GM12878 (cell line): ENCODE results near the gene FAM117B. TPM values are rescaled to one million over a fixed set of nuclear protein-coding genes. Genes with fewer than 3 reads are reported as not detected.

ENCODE experiments used
- ATAC-seq: fragments of 200-7000 bp; cut with Tn5 transposase; 3 replicates; pipeline ENCODE4 v1.9.1; 2020; ENCODE audit warnings: mild to moderate bottlenecking, moderate library complexity
- BruUV-seq: library from RNA; stranded (reverse); fragments of 400-500 nt; replicated peaks from 2 replicates; lab custom pipeline; 2021; lab: Mats Ljungman, UMichigan
- CTCF ChIA-PET: fragments of 300-600 bp; sonication (Branson Sonifier 250); formaldehyde crosslinking; extraction: SDS; loops from one replicate; lab custom pipeline; 2021; ENCODE audit warnings: inconsistent platforms; lab: Yijun Ruan, JAX
- POLR2A ChIA-PET: fragments of 350-600 bp; formaldehyde crosslinking; extraction: SDS; loops from one replicate; lab custom pipeline; 2021; ENCODE audit warnings: inconsistent platforms; lab: Charles Lee
- RAD21 ChIA-PET: fragments of 300-600 bp; sonication (Branson Sonifier 250); formaldehyde crosslinking; loops from one replicate; lab custom pipeline; 2023; ENCODE audit warnings: antibody characterized with exemption; ENCODE audit not compliant: unreplicated experiment; lab: Charles Lee
- SMC1A ChIA-PET: fragments of 300-600 bp; sonication (Branson Sonifier 250); formaldehyde crosslinking; loops from one replicate; lab custom pipeline; 2023; ENCODE audit not compliant: unreplicated experiment, uncharacterized antibody; lab: Charles Lee
- DNase-seq: peaks from one replicate; pipeline ENCODE4 v3.0.0-alpha.2; 2011; ENCODE audit warnings: low read depth, low spot score
- FAIRE-seq: peaks from 3 replicates; lab custom pipeline; 2011; peaks lifted over from hg19 to GRCh38; lab: Jason Lieb, UNC
- H2AFZ ChIP-seq: 2 replicates; pipeline ENCODE4 v1.6.0; 2011; ENCODE audit warnings: low read depth, low read length, control low read depth; ENCODE audit not compliant: control insufficient read depth
- H3K27ac ChIP-seq: 2 replicates; pipeline ENCODE4 v1.5.1; 2011; ENCODE audit warnings: control low read depth; ENCODE audit not compliant: control insufficient read depth, insufficient read depth
- H3K27me3 ChIP-seq, 2 experiments: replicated peaks in 1 of 2; 2 replicates each; pipeline versions ENCODE4 v1.6.0 to v1.6.1; 2011; ENCODE audit warnings: low read length in 1 of 2; ENCODE audit not compliant: control insufficient read depth in 2 of 2, insufficient read depth in 2 of 2
- H3K36me3 ChIP-seq, 2 experiments: 2 replicates each; pipeline ENCODE4 v1.5.1; 2011; ENCODE audit warnings: low read length in 1 of 2; ENCODE audit not compliant: control insufficient read depth in 2 of 2, insufficient read depth in 2 of 2
- H3K4me1 ChIP-seq: 2 replicates; pipeline ENCODE4 v1.6.1; 2011; ENCODE audit warnings: mild to moderate bottlenecking, low read length, moderate library complexity, mixed read lengths; ENCODE audit not compliant: control insufficient read depth, insufficient read depth
- H3K4me2 ChIP-seq: 2 replicates; pipeline ENCODE4 v1.6.0; 2011; ENCODE audit warnings: control low read depth; ENCODE audit not compliant: control insufficient read depth, insufficient read depth
- H3K4me3 ChIP-seq: fragments of 200-600 bp; sonication (generic); 2 replicates; pipeline ENCODE4 v1.5.1; 2016
- H3K79me2 ChIP-seq: 2 replicates; pipeline ENCODE4 v1.6.0; 2011; ENCODE audit warnings: low read length; ENCODE audit not compliant: control insufficient read depth, insufficient read depth
- H3K9ac ChIP-seq: 2 replicates; pipeline ENCODE4 v1.8.0; 2011; ENCODE audit warnings: low read length, control low read depth, mixed read lengths; ENCODE audit not compliant: control insufficient read depth, insufficient read depth
- H3K9me3 ChIP-seq: replicated peaks from 3 replicates; pipeline ENCODE4 v1.5.1; 2011; ENCODE audit warnings: mild to moderate bottlenecking, low read length; ENCODE audit not compliant: control insufficient read depth, insufficient read depth
- H4K20me1 ChIP-seq: 2 replicates; pipeline ENCODE4 v1.6.0; 2011; ENCODE audit not compliant: control insufficient read depth, insufficient read depth
- BACH1 ChIP-seq: fragments of 450-650 bp; IDR thresholded peaks from 2 replicates; pipeline ENCODE4 v1.6.1; 2017; ENCODE audit warnings: mild to moderate bottlenecking, borderline replicate concordance
- BCL11A ChIP-seq: IDR thresholded peaks from 2 replicates; pipeline ENCODE4 v1.6.1; 2011; ENCODE audit warnings: low read depth, low read length
- CREB1 ChIP-seq: IDR thresholded peaks from 2 replicates; pipeline ENCODE4 v1.6.1; 2012; ENCODE audit warnings: low read depth, mild to moderate bottlenecking, inconsistent platforms
- FOXM1 ChIP-seq: IDR thresholded peaks from 2 replicates; pipeline ENCODE4 v1.6.1; 2012; ENCODE audit warnings: low read depth, mild to moderate bottlenecking, inconsistent platforms, low read length, moderate library complexity
- IKZF1 ChIP-seq: fragments of 450-650 bp; conservative IDR thresholded peaks from 2 replicates; pipeline ENCODE4 v1.6.1; 2017; ENCODE audit warnings: antibody characterized with exemption, mild to moderate bottlenecking
- JUND ChIP-seq: IDR thresholded peaks from 2 replicates; pipeline ENCODE4 v1.6.1; 2012; ENCODE audit warnings: low read depth, mild to moderate bottlenecking, low read length, improper control_type of control experiment, moderate library complexity
- LARP7 ChIP-seq: fragments of 450-650 bp; IDR thresholded peaks from 2 replicates; pipeline ENCODE4 v1.6.1; 2017; ENCODE audit warnings: mild to moderate bottlenecking
- MEF2A ChIP-seq: IDR thresholded peaks from 2 replicates; pipeline ENCODE4 v1.6.1; 2011; ENCODE audit warnings: low read depth, mild to moderate bottlenecking, low read length, moderate library complexity; ENCODE audit not compliant: insufficient read depth
- NBN ChIP-seq: fragments of 450-650 bp; IDR thresholded peaks from 2 replicates; pipeline ENCODE4 v1.6.1; 2016
- NFIC ChIP-seq: IDR thresholded peaks from 2 replicates; pipeline ENCODE4 v1.6.1; 2012; ENCODE audit warnings: low read depth, mild to moderate bottlenecking, inconsistent platforms, low read length, moderate library complexity
- NFYA ChIP-seq: IDR thresholded peaks from 2 replicates; pipeline ENCODE4 v1.6.1; 2011; ENCODE audit warnings: low read depth, mild to moderate bottlenecking, low read length, improper control_type of control experiment, borderline replicate concordance
- NR2F1 ChIP-seq: fragments of 450-650 bp; conservative IDR thresholded peaks from 2 replicates; pipeline ENCODE4 v1.6.1; 2017; ENCODE audit warnings: mild to moderate bottlenecking
- POU2F2 ChIP-seq: IDR thresholded peaks from 3 replicates; pipeline ENCODE4 v1.6.1; 2011; ENCODE audit warnings: low read depth, mild to moderate bottlenecking, low read length, borderline replicate concordance
- SIX5 ChIP-seq: IDR thresholded peaks from 2 replicates; pipeline ENCODE4 v1.6.1; 2011; ENCODE audit warnings: mild to moderate bottlenecking, low read depth, low read length, moderate library complexity; ENCODE audit not compliant: severe bottlenecking
- SPI1 ChIP-seq: IDR thresholded peaks from 2 replicates; pipeline ENCODE4 v1.6.1; 2011; ENCODE audit warnings: low read depth, mild to moderate bottlenecking, low read length, moderate library complexity, borderline replicate concordance; ENCODE audit not compliant: insufficient read depth
- ZNF217 ChIP-seq: fragments of 450-650 bp; IDR thresholded peaks from 2 replicates; pipeline ENCODE4 v1.6.1; 2017; ENCODE audit warnings: antibody characterized with exemption, mild to moderate bottlenecking
- WGBS: methylation state at CpG from one replicate; pipeline ENCODE4 v1.1.6; 2016; ENCODE audit warnings: low lambda C conversion rate; ENCODE audit not compliant: insufficient replicate concordance, insufficient coverage; ENCODE audit errors: missing lambda C conversion rate; 5-methylcytosine and 5-hydroxymethylcytosine counted together
- in situ Hi-C: fragments of 300-500 bp; cut with MboI; formaldehyde crosslinking; loops from 9 replicates; pipeline ENCODE4 v1.14.3; 2018; ENCODE audit warnings: mixed read lengths
- intact Hi-C: fragments of 100-400 bp; cut with micrococcal nuclease; formaldehyde crosslinking; loops from one replicate; pipeline ENCODE4 v1.14.2; 2022; ENCODE audit not compliant: unreplicated experiment
- polyA plus RNA-seq, 11 experiments: library from polyadenylated mRNA; depleted of rRNA in 4 of 11; unstranded in 6 of 11; stranded (reverse) in 5 of 11; fragments of >200 nt; fragmentation: Nextera tagmentation in 4 of 11; fragmentation: Illumina TruSeq in 1 of 11; extraction: Ambion mirVana in 4 of 11; extraction: Trizol in 1 of 11; gene quantifications; 1 replicate in 1 of 11; 2 replicates in 10 of 11; pipeline versions ENCODE4 v1.2.1 to v1.2.3, GENCODE V29; 2011 to 2016; ENCODE audit warnings: inconsistent platforms in 2 of 11, missing spikeins in 2 of 11, low read depth in 1 of 11
- total RNA-seq, 4 experiments: library from RNA; depleted of rRNA in 3 of 4; stranded (reverse); fragments of >200 nt in 3 of 4; fragmentation: Illumina TruSeq in 1 of 4; extraction: Trizol in 1 of 4; gene quantifications; 2 replicates each; pipeline versions ENCODE4 v1.2.1 to v1.2.3, GENCODE V29; 2013 to 2021
- TF ChIP-seq, protein P1 (sequence below): fragments of 450-650 bp; IDR thresholded peaks from 2 replicates; pipeline ENCODE4 v1.6.1; 2017; ENCODE audit warnings: low read depth, mild to moderate bottlenecking, moderate library complexity

The FAM117B gene
- total and polyA plus RNA-seq, 10 of the 15 experiments (the other 5 are each of a cell fraction or from before 2014, with no cell fraction given) = 1.6 to 7.6 (median 4.2) TPM

DNA sequence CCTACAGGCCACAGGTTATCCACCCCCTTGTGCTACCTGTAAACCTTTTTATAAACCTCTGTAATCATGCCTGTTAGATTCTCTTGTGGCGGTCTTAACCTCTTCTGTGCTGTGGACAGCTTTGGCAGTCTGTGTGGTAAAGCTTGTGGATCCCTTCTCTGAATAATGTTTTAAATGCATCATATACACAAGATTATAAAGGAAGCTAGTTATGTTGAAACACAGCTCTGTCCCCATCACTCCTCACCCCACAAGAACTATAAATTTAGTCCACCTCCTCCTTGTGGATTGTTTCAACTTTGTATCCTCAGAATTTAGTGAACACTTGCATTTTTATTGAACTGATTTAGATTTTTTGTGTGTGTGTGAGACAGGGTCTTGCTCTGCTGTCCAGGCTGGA is 129.1 kb downstream of the FAM117B start:
- ChIA-PET CTCF (interaction anchor here (1.7 kb wide), 1 partner anchor 175 kb away, joined by 3 read pairs; no protein-coding TSS in a partner anchor), RAD21 (no interaction called here), POLR2A (no interaction called here), SMC1A (interaction anchor here (0.8 to 1.2 kb wide), 2 partner anchors 13 to 175 kb away, joined by 3 to 5 read pairs; no protein-coding TSS in a partner anchor)
- 89% methylated on average over 1 of the region's 1 CpG for WGBS
- intact Hi-C loops (no loop called here), in situ Hi-C loops (no loop called here)
- Histone ChIP-seq H3K4me1 (no peaks in the 10 kb centered on the region), H3K9ac (no peak overlapping the region), H3K36me3 (peaks cover 0 to 3% of the 10 kb centered on the region in 2 experiments; a peak in 2 of 4 replicates), H4K20me1 (no peaks in the 10 kb centered on the region), H3K27ac (no peak overlapping the region), H3K27me3 (no peaks in the 10 kb centered on the region), H3K4me2 (no peak overlapping the region), H3K9me3 (no peaks in the 10 kb centered on the region), H3K4me3 (no peak overlapping the region), H2AFZ (no peak overlapping the region), H3K79me2 (no peaks in the 10 kb centered on the region)
- TF ChIP-seq FOXM1 (no peak), BACH1 (no peak), POU2F2 (no peak), JUND (no peak), NFIC (no peak), NFYA (no peak), BCL11A (no peak), CREB1 (no peak), SIX5 (no peak), IKZF1 (no peak), LARP7 (no peak), MEF2A (no peak), NR2F1 (no peak), SPI1 (no peak), NBN (no peak), ZNF217 (no peak)
- TF ChIP-seq, protein P1, sequence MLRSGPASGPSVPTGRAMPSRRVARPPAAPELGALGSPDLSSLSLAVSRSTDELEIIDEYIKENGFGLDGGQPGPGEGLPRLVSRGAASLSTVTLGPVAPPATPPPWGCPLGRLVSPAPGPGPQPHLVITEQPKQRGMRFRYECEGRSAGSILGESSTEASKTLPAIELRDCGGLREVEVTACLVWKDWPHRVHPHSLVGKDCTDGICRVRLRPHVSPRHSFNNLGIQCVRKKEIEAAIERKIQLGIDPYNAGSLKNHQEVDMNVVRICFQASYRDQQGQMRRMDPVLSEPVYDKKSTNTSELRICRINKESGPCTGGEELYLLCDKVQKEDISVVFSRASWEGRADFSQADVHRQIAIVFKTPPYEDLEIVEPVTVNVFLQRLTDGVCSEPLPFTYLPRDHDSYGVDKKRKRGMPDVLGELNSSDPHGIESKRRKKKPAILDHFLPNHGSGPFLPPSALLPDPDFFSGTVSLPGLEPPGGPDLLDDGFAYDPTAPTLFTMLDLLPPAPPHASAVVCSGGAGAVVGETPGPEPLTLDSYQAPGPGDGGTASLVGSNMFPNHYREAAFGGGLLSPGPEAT = no peak
- FAIRE-seq = no peak
- no peak for ATAC-seq
- no TSS peak for BruUV-seq
- DNase-seq = no peak
